IPS DF 4.7 (cell line): ENCODE measurements around the gene CETP.

Experiments used
- DNase-seq: peaks from one replicate; pipeline ENCODE4 v3.0.0-alpha.2; 2013; ENCODE audit warnings: low spot score; ENCODE audit errors: extremely low read depth

The CETP gene

GRCh38 chr16:57019746-57020145 lies 58.0 kb downstream of the CETP start:
- DNase-seq = no peak

DNA sequence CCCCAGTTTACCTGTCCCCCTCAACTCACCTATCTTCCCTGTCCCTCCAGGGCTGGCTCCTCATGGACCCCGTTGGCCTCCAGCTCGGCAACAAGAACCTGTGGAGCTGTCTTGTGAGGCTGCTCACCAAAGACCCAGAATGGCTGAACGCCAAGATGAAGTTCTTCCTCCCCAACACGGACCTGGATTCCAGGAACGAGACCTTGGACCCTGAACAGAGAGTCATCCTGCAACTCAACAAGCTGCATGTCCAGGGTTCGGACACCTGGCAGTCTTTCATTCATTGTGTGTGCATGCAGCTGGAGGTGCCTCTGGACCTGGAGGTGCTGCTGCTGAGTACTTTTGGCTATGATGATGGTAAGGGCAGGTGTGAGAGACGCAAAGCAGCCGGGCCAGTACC lies 58.9 kb downstream of the CETP start:
- DNase-seq = no peak

GRCh38 chr16:57021757-57022156 lies 60.0 kb downstream of the CETP start:
- DNase-seq = no peak

- no peak for DNase-seq
These were observed 60.7 kb downstream of the CETP start for GRCh38 chr16:57022445-57022844.

DNA sequence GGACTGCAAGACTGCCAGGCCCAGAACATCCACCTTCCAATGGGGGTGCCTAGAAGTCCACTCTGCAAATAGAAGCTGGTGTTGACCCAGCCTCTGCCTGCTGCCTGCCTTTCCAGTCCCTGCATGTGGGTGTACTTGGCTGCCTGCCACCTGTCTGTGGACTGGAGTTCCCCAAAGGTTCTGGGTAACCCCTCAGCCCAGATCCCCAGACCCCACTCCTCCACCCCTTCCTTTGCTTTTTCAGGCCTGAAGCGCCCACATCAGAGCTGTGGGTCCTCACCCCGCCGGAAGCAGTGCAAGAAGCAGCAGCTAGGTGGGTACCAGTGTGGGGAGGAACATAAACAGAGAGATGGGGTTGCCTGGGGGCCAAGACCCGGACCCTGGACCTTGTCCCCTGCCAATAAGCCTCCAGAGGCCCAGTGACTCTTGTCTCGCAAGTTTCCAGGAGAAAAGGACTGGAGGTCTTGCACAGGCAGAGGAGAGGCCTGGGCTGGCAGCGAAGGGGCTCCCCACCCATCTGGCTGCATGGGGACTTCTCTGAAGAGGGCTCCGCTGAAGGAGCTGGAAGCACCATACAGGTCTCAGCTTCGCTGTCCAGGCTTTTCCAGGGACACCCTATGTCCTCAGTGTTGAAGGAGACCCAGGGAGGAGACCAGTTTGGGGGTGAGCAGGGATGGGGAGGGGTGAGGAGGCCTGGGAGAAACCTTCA lies 61.9 kb downstream of the CETP start:
- DNase-seq = no peak

DNA sequence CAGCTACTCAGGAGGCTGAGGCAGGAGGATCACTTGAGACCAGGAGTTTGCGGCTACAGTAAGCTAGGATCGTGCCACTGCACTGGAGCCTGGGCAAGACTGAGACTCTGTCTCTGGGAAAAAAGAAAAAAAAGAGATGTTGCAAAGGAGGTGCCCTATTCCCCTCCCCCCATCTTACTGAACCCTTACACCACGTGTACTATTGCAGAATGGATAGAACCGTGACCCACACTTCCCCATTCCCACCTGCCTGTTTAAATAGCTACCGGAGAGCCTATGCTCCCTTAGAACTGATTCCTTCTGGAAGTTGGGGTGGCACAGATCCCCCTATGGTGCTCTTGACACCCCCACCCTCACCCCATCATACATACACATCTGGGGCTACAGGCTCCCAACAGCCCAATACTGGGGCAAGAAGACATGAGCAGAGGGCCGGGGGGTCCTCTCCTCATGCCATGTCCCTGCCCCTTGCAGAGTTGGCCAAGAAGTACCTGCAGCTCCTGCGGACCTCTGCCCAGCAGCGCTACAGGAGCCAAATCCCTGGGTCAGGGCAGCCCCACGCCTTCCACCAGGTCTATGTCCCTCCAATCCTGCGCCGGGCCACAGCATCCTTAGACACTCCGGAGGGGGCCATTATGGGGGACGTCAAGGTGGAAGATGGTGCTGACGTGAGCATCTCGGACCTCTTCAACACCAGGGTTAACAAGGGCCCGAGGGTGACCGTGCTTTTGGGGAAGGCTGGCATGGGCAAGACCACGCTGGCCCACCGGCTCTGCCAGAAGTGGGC lies 63.3 kb downstream of the CETP start:
- no peak for DNase-seq

- DNase-seq = no peak
These were observed 64.4 kb downstream of the CETP start for GRCh38 chr16:57025941-57026777.

DNA sequence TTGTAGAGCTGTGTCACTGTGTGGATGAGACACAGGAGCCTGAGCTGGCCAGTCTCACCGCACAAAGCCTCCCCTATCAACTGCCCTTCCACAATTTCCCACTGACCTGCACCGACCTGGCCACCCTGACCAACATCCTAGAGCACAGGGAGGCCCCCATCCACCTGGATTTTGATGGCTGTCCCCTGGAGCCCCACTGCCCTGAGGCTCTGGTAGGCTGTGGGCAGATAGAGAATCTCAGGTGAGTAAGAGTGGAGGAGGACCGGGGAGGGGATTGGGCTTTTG lies 65.0 kb downstream of the CETP start:
- no peak for DNase-seq

- DNase-seq = no peak
These were observed 65.3 kb downstream of the CETP start for GRCh38 chr16:57027067-57027466.

- no peak for DNase-seq
These were observed 66.3 kb downstream of the CETP start for GRCh38 chr16:57028086-57028485.

DNA sequence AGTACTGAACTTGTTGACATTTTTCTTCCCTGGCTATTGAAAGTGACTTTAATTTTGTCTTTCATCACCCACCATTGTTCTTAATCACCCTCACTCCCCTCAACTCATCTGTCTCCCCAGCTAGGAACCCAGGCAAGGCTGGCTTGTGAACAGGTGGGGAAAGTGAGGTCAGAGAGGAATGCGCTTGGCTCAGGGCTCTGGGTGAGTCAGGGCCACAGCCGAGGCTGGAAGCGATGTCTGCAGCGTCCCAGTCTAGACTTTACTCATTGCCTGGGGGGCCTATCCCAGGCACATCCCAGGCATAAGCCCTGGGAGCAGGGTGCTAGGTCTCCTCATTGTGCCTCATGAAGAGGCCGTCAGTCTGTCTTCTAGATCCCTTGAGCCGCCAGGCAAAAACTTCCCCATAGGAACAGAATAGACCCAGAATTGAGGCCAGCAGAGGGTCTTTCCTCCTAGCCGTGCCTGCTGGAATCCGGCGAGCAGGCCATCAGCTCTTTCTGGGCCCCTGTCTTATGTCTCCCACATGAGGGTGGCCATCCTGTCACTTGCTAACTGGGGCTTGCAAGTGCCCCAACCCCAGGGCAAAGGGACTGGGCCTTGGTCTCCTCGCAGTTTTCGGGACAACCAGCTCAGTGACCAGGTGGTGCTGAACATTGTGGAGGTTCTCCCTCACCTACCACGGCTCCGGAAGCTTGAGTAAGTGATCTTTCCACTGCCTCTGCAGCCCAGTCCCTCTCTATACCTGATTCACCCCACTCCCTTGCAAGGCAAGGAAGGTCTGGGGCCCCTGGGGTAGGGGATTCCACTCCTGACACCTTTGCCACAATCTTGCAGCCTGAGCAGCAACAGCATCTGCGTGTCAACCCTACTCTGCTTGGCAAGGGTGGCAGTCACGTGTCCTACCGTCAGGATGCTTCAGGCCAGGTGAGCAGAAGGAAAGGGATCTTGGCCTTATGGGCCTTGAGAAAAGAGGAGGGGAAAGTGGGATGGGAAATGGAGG lies 67.7 kb downstream of the CETP start:
- DNase-seq = no peak

GRCh38 chr16:57030346-57030902 lies 68.7 kb downstream of the CETP start:
- DNase-seq = no peak

DNA sequence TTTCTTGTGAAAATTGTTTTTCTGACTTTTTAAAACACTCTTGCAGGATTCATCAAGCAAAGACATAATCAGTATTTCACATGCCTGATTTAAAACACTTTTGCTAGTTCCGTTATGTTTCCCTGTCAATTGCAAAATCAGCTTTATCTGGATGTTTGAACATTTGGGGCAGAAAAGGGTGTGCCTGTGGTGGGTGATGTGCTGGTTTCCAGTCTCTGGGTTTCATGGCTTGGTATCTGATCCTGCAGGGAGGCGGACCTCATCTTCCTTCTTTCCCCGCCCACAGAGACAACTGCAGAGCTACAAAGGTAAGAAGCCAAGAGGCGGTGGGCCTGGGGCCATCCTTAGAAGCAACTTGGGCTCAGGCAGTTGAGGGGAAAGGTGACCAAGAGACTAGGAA lies 69.4 kb downstream of the CETP start:
- DNase-seq = no peak

DNA sequence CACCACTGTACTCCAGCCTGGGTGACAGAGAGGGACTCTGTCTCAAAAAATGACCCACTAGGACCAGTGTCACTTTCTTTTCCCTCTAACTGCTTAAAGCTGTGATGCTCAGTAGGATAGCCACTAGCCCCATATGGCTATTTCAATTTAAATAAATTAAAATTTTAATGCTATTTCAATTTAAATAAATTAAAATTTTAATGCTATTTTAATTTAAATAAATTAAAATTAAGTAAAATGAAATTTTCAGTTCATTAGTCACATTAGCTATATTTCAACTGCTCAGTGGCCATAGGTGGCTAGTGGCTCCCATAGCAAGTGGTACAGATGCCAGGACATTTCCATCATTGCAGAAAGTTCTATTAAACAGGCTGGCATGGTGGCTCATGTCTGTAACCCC lies 70.6 kb downstream of the CETP start:
- DNase-seq = no peak

DNA sequence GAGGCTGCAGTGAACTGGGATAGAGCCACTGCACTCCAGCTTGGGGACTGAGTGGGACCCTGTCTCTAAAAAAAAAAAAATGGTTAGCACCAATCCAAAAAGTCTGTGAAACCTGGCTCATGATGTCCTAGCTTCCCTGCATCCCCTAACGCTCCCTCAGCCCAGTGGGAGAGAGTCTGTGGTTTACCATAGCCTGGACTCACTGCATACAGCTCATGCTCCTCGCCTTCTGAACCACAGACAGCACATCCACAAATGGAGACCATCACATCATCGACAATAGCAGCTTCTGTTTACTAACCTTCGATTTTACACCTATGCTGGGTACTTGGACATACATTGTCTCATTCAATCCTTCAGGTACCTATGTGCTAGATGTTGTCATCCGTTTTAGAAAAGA lies 71.2 kb downstream of the CETP start:
- no peak for DNase-seq
